HFFc6 (cell line): ENCODE results near the gene PDZRN4. TPM values are rescaled to one million over a fixed set of nuclear protein-coding genes. Genes with fewer than 3 reads are reported as not detected.

ENCODE experiments used
- DNase-seq: peaks from one replicate; pipeline ENCODE4 v3.0.0-alpha.2; 2018
- H3K27ac Mint-ChIP-seq: 2 replicates; pipeline ENCODE4 v1.8.0; 2020; ENCODE audit warnings: mild to moderate bottlenecking, mixed read lengths
- H3K27me3 Mint-ChIP-seq: 2 replicates; pipeline ENCODE4 v1.8.0; 2021; ENCODE audit warnings: mild to moderate bottlenecking, moderate library complexity, mixed read lengths; ENCODE audit not compliant: insufficient read depth
- H3K36me3 Mint-ChIP-seq: 2 replicates; pipeline ENCODE4 v1.8.0; 2021; ENCODE audit warnings: low read depth, mixed read lengths
- H3K4me1 Mint-ChIP-seq: 2 replicates; pipeline ENCODE4 v1.8.0; 2020; ENCODE audit warnings: low read depth, mixed read lengths
- H3K4me3 Mint-ChIP-seq: 2 replicates; pipeline ENCODE4 v1.8.0; 2020; ENCODE audit warnings: mild to moderate bottlenecking, moderate library complexity, mixed read lengths
- H3K9me3 Mint-ChIP-seq: 2 replicates; pipeline ENCODE4 v1.8.0; 2020; ENCODE audit warnings: mild to moderate bottlenecking, mixed read lengths
- total RNA-seq, 6 experiments: library from RNA; stranded (reverse); fragmentation: NEBNext Ultra II Directional; extraction: Animal tissue kit (Norgen Biotek cat#: 25700); gene quantifications; 2 replicates in 1 of 6; 3 replicates in 5 of 6; pipeline ENCODE4 v1.2.3, GENCODE V29; 2021
- TF ChIP-seq, protein P1 (sequence below): fragments of 200-600 bp; sonication (generic); IDR thresholded peaks from 2 replicates; pipeline ENCODE4 v1.5.0; 2021; ENCODE audit warnings: antibody characterized with exemption, mild to moderate bottlenecking

Gene PDZRN4
- total RNA-seq, 6 experiments from 2014 or later: not detected

DNA sequence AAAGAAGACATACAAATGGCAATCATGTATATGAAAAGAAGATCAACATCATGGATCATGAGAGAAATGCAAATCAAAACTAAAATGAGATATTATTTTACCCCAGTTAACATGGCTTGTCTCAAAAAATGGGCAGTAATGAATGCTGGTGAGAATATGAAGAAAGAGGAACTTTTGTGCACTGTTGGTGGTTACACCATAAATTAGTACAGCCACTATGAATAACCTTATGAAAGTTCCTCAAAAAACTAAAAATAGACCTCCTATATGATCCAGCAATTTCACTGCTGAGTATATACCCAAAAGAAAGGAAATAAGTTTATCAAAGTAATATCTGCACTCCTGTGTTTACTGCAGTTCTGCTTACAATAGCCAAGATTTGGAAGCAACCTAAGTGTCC, 151.7 kb downstream of the PDZRN4 start:
- Mint-ChIP-seq H3K9me3 (peaks cover 33% of the 10 kb centered on the region), H3K4me1 (no peaks in the 10 kb centered on the region), H3K27me3 (no peaks in the 10 kb centered on the region), H3K4me3 (no peak overlapping the region), H3K36me3 (no peaks in the 10 kb centered on the region; the same call in 1 of the 2 replicates), H3K27ac (no peak overlapping the region)
- TF ChIP-seq, protein P1, sequence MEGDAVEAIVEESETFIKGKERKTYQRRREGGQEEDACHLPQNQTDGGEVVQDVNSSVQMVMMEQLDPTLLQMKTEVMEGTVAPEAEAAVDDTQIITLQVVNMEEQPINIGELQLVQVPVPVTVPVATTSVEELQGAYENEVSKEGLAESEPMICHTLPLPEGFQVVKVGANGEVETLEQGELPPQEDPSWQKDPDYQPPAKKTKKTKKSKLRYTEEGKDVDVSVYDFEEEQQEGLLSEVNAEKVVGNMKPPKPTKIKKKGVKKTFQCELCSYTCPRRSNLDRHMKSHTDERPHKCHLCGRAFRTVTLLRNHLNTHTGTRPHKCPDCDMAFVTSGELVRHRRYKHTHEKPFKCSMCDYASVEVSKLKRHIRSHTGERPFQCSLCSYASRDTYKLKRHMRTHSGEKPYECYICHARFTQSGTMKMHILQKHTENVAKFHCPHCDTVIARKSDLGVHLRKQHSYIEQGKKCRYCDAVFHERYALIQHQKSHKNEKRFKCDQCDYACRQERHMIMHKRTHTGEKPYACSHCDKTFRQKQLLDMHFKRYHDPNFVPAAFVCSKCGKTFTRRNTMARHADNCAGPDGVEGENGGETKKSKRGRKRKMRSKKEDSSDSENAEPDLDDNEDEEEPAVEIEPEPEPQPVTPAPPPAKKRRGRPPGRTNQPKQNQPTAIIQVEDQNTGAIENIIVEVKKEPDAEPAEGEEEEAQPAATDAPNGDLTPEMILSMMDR: no peak
- DNase-seq: no peak

DNA sequence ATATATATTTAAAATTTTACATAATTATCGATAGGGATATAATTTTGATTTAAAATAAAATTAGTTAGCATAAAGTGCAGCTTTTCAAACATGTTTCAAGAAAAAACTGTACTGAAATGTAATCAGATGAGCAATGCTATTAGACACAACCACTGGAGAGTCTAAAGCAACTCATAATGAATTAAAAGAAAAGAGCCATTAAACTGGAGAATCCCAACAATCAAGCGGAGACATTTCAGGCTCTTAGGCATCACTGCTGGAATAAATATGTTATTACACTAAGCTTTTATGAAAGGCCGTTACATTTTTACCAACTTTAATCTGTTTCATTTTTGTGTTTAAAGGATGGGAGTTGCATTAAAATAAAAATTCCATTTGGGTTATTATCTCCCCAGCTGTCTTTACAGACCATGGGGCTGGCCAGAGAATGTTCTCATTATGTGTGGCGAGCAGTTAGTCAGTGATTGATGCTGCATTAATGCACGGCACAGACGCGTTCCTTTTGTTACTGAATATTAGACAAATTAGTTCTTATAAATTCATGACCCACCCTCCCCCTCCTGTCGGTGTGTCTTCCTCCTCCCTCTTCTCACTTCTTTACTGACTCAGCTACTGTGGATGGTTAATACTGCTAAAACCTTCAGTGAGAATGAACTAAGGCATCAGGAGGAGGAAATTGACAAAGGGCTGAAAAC, 156.8 kb downstream of the PDZRN4 start:
- TF ChIP-seq, protein P1: no peak
- no peak for DNase-seq
- Mint-ChIP-seq H3K27me3 (no peaks in the 10 kb centered on the region), H3K27ac (no peak overlapping the region), H3K36me3 (no peaks in the 10 kb centered on the region), H3K9me3 (peaks cover 10% of the 10 kb centered on the region), H3K4me1 (no peaks in the 10 kb centered on the region), H3K4me3 (no peak overlapping the region)

DNA sequence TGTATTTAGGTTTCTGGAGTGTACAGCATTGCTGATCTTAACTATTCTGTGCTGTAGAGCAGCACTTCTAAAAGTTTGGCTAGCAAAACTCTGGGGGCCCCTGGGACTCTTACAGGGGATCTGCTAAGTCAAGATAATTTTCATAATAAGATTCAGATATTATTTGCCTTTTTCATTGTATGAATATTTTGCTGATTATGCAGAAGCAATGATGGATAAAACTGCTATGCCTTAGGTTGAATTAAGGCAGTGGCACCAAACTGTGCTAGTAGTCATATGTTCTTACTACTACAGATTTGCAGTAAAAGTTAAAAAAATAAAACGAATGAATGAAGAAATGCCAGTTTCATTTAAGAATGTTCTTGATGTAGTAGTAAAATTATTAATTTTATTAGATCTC, 160.1 kb downstream of the PDZRN4 start:
- peaks cover 23% of the 10 kb centered on the region for H3K9me3 Mint-ChIP-seq
- H3K27me3 Mint-ChIP-seq: no peaks in the 10 kb centered on the region
- H3K4me3 Mint-ChIP-seq: no peak overlapping the region
- DNase-seq: no peak
- TF ChIP-seq, protein P1: no peak
- H3K27ac Mint-ChIP-seq: no peak overlapping the region
- no peaks in the 10 kb centered on the region for H3K4me1 Mint-ChIP-seq
- H3K36me3 Mint-ChIP-seq: no peaks in the 10 kb centered on the region

DNA sequence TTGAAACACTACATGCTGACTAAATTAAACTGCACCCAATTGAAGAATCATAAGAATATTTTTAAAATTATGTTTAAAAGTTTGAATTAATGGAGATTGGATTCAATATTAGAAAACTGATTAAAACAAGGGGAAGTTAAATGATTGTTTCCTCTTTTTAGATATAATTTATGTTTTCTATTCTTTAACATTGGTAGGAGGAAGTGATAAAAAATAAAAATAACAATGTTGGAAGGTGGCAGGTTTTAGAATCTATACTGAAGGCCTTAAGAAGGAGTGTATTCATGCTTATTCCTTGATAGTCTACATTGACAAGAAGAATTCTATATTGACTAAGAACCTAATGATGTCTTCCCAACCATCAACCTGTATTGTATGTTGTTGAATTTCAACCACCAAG, 168.1 kb downstream of the PDZRN4 start:
- no peaks in the 10 kb centered on the region for H3K27me3 Mint-ChIP-seq
- H3K4me1 Mint-ChIP-seq: no peaks in the 10 kb centered on the region
- H3K4me3 Mint-ChIP-seq: no peak overlapping the region
- no peaks in the 10 kb centered on the region for H3K36me3 Mint-ChIP-seq
- DNase-seq: no peak
- TF ChIP-seq, protein P1: no peak
- H3K9me3 Mint-ChIP-seq: peaks cover 17% of the 10 kb centered on the region
- no peak overlapping the region for H3K27ac Mint-ChIP-seq

DNA sequence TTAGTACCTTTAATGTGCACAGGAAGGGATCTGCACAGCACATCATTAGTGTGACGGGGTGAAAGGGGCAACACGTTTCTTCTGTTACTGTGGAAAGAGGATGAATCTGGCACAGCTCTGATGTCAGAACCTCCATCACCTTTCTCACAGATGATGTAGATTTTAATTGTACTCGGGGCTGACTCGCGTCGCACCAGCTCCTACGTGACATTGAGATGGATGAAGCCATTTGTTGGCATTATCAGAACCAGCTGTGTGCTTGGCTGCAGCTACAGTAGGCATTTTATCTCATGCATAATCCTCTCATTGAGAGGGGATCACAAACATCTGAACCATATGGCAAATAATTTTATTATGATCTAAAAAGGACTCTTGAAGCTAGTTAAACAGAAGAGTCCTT, 173.6 kb downstream of the PDZRN4 start:
- H3K27ac Mint-ChIP-seq: no peak overlapping the region
- H3K4me1 Mint-ChIP-seq: no peaks in the 10 kb centered on the region
- H3K27me3 Mint-ChIP-seq: no peaks in the 10 kb centered on the region
- no peak overlapping the region for H3K4me3 Mint-ChIP-seq
- H3K36me3 Mint-ChIP-seq: no peaks in the 10 kb centered on the region
- DNase-seq: no peak
- H3K9me3 Mint-ChIP-seq: peaks cover 12% of the 10 kb centered on the region; the same call in 1 of the 2 replicates
- TF ChIP-seq, protein P1: no peak
